RWPE1 (cell line): Measurements from ENCODE around the gene PPP4R2.

Experiments
- CTCF ChIA-PET: fragments of 350-600 bp; sonication (Branson Sonifier 250); formaldehyde crosslinking; extraction: SDS; loops from one replicate; lab custom pipeline; 2021; lab: Yijun Ruan, JAX
- POLR2A ChIA-PET: fragments of 400-600 bp; formaldehyde crosslinking; extraction: SDS; loops from one replicate; lab custom pipeline; 2020; ENCODE audit warnings: antibody characterized with exemption; ENCODE audit not compliant: low non-redundant PET; lab: Yijun Ruan, JAX
- DNase-seq: peaks from one replicate; pipeline ENCODE4 v3.0.0; 2012; ENCODE audit warnings: low spot score
- H3K27ac ChIP-seq: fragments of 450-650 bp; 2 replicates; pipeline ENCODE4 v1.5.1; 2017
- CTCF ChIP-seq: fragments of 450-650 bp; conservative IDR thresholded peaks from 2 replicates; pipeline ENCODE4 v1.5.1; 2017; ENCODE audit warnings: low read depth, mild to moderate bottlenecking

Gene PPP4R2

DNA sequence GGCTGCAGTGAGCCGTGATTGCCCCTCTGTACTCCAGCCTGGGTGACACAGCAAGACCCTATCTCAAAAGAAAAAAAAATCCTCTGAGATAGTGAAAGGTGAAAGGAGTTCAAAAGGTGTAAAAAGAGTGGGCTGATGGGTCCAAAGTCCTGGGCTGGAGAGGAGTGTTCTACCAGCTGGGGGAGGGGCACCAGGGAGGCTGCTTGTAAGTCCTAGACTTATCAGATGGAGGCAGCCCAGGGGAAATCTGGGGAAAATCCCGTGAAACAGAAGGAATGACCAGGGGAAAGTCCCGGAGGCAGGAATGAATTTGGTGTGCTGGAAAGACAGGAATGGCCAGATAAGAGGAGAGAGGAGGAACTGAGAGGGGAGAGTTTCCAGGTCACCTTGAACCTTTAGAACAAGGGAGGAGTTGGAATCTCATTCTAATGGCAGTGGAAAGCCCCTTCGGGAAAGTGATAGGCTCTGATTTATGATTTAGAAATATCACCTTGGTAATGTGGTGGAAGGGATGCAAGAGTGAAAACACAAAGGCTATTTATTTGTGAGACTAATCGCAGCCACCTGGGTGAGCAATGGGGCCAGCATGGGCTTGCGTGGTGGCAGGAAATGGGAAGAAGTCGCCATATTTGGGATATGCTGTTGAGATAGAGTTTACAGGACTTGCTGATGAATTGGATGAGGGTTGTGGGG is 23.4 kb upstream of the PPP4R2 start:
- no peak for TF ChIP-seq CTCF
- CTCF ChIA-PET: no interaction called here
- H3K27ac ChIP-seq: no peak overlapping the region
- no peak for DNase-seq
- POLR2A ChIA-PET: no interaction called here

DNA sequence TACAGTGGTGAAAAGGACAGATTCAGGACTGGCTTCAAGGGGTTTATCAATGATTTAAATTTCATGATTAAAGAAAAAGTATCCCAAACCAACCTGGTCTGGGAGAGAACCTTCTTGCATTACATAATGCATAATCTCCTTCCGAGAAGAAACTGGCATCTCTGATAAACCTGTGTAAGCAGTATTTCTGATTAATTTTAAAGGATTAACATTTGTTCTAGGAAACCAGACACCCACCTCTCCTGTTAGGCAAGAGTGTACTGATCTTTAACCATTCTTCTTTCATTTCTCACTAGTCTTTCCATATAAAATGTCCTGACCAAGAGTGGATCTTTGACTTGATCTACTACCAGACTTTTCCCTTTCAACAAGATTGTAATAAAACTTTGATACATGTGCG is 22.8 kb upstream of the PPP4R2 start:
- POLR2A ChIA-PET: no interaction called here

GRCh38 chr3:72974956-72975355 is 21.7 kb upstream of the PPP4R2 start:
- no peak for TF ChIP-seq CTCF
- POLR2A ChIA-PET: no interaction called here
- DNase-seq: no peak
- no peak overlapping the region for H3K27ac ChIP-seq
- CTCF ChIA-PET: no interaction called here

More for the DNA sequence above, 22.8 kb upstream of the PPP4R2 start:
- DNase-seq: no peak
- H3K27ac ChIP-seq: no peak overlapping the region
- no peak for TF ChIP-seq CTCF
- CTCF ChIA-PET: no interaction called here

DNA sequence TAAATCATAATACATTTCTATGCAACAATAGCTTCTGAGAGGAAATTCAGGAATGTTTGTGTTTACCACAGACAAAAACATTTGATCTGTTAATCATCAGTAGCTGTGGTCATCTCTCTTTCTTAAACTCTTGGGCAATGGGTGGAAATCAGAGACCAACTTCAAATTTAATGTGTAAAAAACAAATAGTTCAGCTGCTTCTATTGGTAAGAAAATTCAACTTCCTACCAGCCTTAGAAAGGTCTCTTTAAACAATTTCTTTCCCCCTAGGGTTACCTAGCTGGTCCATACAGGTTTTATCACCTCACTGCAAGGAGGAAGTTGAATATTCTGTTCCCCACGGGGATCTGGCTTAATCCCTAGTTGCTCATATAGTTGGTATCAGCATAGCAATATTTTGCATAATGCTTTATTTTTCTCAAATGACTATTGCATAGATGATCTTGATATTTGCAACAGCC is 20.3 kb upstream of the PPP4R2 start:
- ChIA-PET POLR2A (no interaction called here), CTCF (interaction anchor here (0.6 kb wide), 2 partner anchors 10 to 944 kb away, joined by 3 to 5 read pairs; no protein-coding TSS in a partner anchor)
- TF ChIP-seq CTCF: no peak
- no peak overlapping the region for H3K27ac ChIP-seq
- no peak for DNase-seq

DNA sequence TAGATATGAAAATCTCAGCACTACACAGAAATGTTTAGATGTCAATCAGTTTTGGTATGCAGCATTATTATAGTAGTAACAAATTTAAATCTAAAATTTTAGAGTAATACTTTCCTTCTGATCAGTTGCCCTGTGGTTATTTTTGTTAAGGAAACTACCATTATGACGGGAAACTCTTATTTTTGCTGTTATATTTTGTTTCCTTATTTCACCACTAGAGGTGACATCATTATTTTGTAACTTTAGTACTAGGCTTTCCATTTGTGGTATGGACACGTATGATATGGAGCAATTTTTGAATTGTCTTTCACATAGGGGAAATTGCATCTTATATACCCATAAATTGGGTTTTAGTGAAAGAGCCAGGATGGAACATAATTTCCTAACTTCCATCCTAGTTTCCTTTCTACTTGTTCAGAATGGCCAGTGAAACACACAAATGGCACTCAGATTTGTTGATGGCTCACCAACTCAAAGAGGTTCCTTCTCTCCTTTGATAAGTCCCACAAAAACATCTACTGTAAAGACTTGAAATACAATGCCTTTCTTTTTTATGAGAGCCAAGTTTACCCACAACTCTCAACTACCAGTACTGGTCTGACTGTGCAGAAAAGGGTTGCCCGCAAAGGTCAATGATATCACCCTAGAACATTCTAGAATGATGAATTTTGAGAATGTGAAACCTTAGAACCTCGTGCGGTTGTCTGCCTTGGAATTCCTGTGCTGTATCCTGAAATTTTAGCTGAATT is 19.4 kb upstream of the PPP4R2 start:
- H3K27ac ChIP-seq: no peak overlapping the region
- peak; percentile 19; the same call in 1 of the 2 replicates for TF ChIP-seq CTCF
- POLR2A ChIA-PET: no interaction called here
- CTCF ChIA-PET: interaction anchor here (0.8 kb wide), 1 partner anchor 16 kb away, joined by 3 read pairs; no protein-coding TSS in a partner anchor
- DNase-seq: no peak

DNA sequence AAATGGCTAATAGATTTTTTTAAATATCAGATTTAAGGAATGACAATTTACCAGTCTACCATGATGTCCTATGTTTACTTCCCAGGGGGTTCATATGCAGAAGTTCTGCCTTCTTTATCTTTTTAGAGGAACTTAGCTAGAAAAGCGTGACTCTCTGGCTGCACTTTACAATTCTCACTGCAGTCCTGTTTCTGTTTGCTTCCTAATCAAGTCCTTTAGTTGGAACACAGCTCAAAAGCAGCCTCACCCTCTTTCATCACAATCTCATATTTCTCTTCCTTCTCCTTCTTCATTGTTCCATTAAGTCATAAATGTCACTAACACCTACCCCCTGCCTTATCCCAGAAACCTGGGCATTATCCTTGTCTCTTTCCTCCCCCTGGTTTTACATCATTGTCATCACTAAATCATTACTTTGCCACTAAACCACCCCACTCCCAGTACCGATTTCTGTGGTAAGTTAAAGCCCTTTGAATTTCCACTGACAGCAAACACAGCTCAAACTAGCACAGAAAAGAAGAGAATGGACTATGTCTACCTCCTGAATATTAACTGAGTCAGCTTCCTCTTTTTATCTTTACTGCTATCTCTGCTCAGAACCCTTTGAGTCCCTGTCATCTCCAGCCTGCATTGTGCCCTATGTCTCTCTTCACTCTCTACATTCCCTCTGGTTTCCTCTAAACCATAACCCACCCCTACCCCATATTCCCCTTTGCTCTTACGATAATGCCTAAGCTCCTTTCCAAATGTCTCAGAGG is 13.8 kb upstream of the PPP4R2 start:
- no peak for DNase-seq
- ChIA-PET POLR2A (no interaction called here), CTCF (interaction anchor here (0.7 kb wide), 1 partner anchor 64 kb away, joined by 3 read pairs; no protein-coding TSS in a partner anchor)
- no peak overlapping the region for H3K27ac ChIP-seq
- no peak for TF ChIP-seq CTCF
